MM.1S (cell line): ENCODE results near the gene CLN5.

Source experiments
- CTCF ChIP-seq: fragments of 300-600 bp; sonication (generic); IDR thresholded peaks from 2 replicates; pipeline ENCODE4 v1.5.1; 2016; ENCODE audit warnings: antibody characterized with exemption, low read length, mixed read lengths
- EZH2 ChIP-seq: fragments of 300-600 bp; sonication (generic); optimal IDR thresholded peaks from 2 replicates; pipeline ENCODE3; 2017; ENCODE audit warnings: low read depth, mild to moderate bottlenecking, antibody characterized with exemption, low read length, mixed read lengths
- EZH2phosphoT487 ChIP-seq: fragments of 300-600 bp; sonication (generic); IDR thresholded peaks from 2 replicates; pipeline ENCODE4 v1.6.1; 2018; ENCODE audit warnings: antibody characterized with exemption, low read length

GRCh38 chr13:77033717-77034302 is 41.9 kb downstream of the CLN5 start:
- no peak for TF ChIP-seq CTCF
- no peak for TF ChIP-seq EZH2phosphoT487
- no peak for TF ChIP-seq EZH2
